Kidney (tissue), 14 donors: ENCODE measurements around the gene PRR15L. TPM values are rescaled to one million over a fixed set of nuclear protein-coding genes. Genes with fewer than 3 reads are reported as not detected.
A peak's percentile ranks its signal among the peaks of the same experiment; 100 is the strongest.

Experiments
- DNase-seq, 5 donors: peaks; one replicate each; pipeline ENCODE4 v3.0.0-alpha.2; 2013 to 2020
- FAIRE-seq: peaks from 2 replicates; lab custom pipeline; 2012; peaks lifted over from hg19 to GRCh38; lab: Jason Lieb, UNC
- H3K27ac ChIP-seq, 2 donors: one replicate each; pipeline ENCODE4 v1.7.0; 2013; ENCODE audit warnings: low read depth in 2 of 2, low read length in 2 of 2, inconsistent platforms in 1 of 2
- H3K27me3 ChIP-seq: one replicate; pipeline ENCODE4 v1.7.1; 2013; ENCODE audit warnings: low read length, inconsistent platforms; ENCODE audit not compliant: control insufficient read depth, insufficient read depth
- H3K36me3 ChIP-seq, 3 donors: one replicate each; pipeline versions ENCODE4 v1.7.0 to v1.7.1; 2013; ENCODE audit warnings: low read length in 3 of 3, control low read depth in 1 of 3, inconsistent platforms in 1 of 3; ENCODE audit not compliant: insufficient read depth in 3 of 3, control insufficient read depth in 2 of 3
- H3K4me1 ChIP-seq, 3 donors: one replicate each; pipeline versions ENCODE4 v1.7.0 to v1.7.1; 2013; ENCODE audit warnings: low read length in 3 of 3, inconsistent platforms in 1 of 3, low read depth in 1 of 3; ENCODE audit not compliant: control insufficient read depth in 2 of 3, insufficient read depth in 2 of 3
- H3K4me3 ChIP-seq, 3 donors: one replicate each; pipeline versions ENCODE4 v1.7.0 to v1.8.1; 2013; ENCODE audit warnings: low read length in 3 of 3, control low read depth in 1 of 3, inconsistent platforms in 1 of 3
- H3K9ac ChIP-seq, 3 donors: one replicate each; pipeline versions ENCODE4 v1.7.0 to v1.7.1; 2013; ENCODE audit warnings: low read length in 3 of 3, control low read depth in 1 of 3, inconsistent platforms in 1 of 3
- H3K9me3 ChIP-seq, 3 donors: one replicate each; pipeline versions ENCODE4 v1.7.0 to v1.7.1; 2013; ENCODE audit warnings: low read length in 3 of 3, control low read depth in 1 of 3, inconsistent platforms in 1 of 3; ENCODE audit not compliant: control insufficient read depth in 2 of 3, insufficient read depth in 1 of 3
- intact Hi-C: fragments of 100-400 bp; cut with DNase I; formaldehyde crosslinking; loops from one replicate; pipeline ENCODE4 v1.11.1; 2022
- polyA plus RNA-seq: library from polyadenylated mRNA; stranded (reverse); fragments of 350-450 nt; fragmentation: Illumina TruSeq; extraction: RNeasy Lipid Tissue Mini Kit (QIAGEN cat#74804); gene quantifications from one replicate; pipeline ENCODE4 v1.2.3, GENCODE V29; 2014; ENCODE audit warnings: low read depth, low replicate concordance; ENCODE audit not compliant: insufficient read depth
- total RNA-seq: library from RNA; stranded (reverse); fragmentation: NEBNext Ultra II Directional; extraction: Animal tissue kit (Norgen Biotek cat#: 25700); gene quantifications from one replicate; pipeline ENCODE4 v1.2.1, GENCODE V29; 2021
- TF ChIP-seq, protein P1 (sequence below): IDR thresholded peaks from 3 replicates; pipeline ENCODE4 v1.5.1; 2012; ENCODE audit warnings: mild to moderate bottlenecking, moderate library complexity, borderline replicate concordance; ENCODE audit not compliant: insufficient read depth; ENCODE audit errors: extremely low read depth
- donor health status: control.
- donor health status: control.
- donor health status: control.
- donor health status: control.
- donor health status: control.
- donor health status: DM: yes; HTN: yes; CAD: no.
- donor health status: Normal renal cell carcinoma (clear cell type).

The PRR15L gene
- total and polyA plus RNA-seq, 2 donors from 2014 or later: 64.5 to 105 TPM

GRCh38 chr17:47975823-47976205 lies 18.1 kb upstream of the PRR15L start:
- H3K9me3 ChIP-seq: no peaks in the 10 kb centered on the region
- no peaks in the 10 kb centered on the region for H3K27me3 ChIP-seq
- no peak overlapping the region for H3K9ac ChIP-seq
- peaks cover 12 to 38% (median 36%) of the 10 kb centered on the region in 3 donors for H3K36me3 ChIP-seq
- TF ChIP-seq, protein P1, sequence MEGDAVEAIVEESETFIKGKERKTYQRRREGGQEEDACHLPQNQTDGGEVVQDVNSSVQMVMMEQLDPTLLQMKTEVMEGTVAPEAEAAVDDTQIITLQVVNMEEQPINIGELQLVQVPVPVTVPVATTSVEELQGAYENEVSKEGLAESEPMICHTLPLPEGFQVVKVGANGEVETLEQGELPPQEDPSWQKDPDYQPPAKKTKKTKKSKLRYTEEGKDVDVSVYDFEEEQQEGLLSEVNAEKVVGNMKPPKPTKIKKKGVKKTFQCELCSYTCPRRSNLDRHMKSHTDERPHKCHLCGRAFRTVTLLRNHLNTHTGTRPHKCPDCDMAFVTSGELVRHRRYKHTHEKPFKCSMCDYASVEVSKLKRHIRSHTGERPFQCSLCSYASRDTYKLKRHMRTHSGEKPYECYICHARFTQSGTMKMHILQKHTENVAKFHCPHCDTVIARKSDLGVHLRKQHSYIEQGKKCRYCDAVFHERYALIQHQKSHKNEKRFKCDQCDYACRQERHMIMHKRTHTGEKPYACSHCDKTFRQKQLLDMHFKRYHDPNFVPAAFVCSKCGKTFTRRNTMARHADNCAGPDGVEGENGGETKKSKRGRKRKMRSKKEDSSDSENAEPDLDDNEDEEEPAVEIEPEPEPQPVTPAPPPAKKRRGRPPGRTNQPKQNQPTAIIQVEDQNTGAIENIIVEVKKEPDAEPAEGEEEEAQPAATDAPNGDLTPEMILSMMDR: no peak
- FAIRE-seq (no peak), DNase-seq (no peak)
- no peak overlapping the region for H3K27ac ChIP-seq
- H3K4me3 ChIP-seq: no peak overlapping the region
- peaks cover 0 to 5% (median 0%) of the 10 kb centered on the region in 3 donors for H3K4me1 ChIP-seq
- intact Hi-C loops: no loop called here

DNA sequence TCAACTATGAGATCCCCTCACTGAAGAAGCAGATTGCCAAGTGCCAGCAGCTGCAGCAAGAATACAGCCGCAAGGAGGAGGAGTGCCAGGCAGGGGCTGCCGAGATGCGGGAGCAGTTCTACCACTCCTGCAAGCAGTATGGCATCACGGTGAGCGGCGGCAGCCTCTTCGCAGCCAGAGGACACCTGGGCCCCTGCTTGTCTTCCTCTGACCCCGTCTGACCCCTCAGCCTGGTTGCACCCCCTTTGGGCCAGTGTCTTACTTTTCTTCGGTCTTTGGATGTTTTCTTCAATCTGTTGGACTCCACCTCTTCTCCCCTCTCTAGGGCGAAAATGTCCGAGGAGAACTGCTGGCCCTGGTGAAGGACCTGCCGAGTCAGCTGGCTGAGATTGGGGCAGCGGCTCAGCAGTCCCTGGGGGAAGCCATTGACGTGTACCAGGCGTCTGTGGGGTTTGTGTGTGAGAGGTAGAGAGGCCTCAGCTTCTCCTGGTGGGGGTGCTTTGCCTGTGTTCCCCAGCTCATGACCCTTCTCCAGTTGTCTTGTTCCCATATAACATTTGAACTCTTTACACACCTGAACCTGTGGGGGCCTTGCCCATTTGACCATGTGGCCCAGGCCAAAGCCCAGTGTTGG lies 17.6 kb upstream of the PRR15L start:
- Histone ChIP-seq H3K9ac (no peak overlapping the region), H3K27me3 (no peaks in the 10 kb centered on the region), H3K4me3 (no peak overlapping the region), H3K9me3 (no peaks in the 10 kb centered on the region), H3K4me1 (peaks cover 0 to 8% (median 2%) of the 10 kb centered on the region in 3 donors), H3K36me3 (peaks cover 12 to 34% (median 31%) of the 10 kb centered on the region in 3 donors), H3K27ac (no peak overlapping the region)
- intact Hi-C loops: no loop called here
- FAIRE-seq (no peak), DNase-seq (no peak)
- TF ChIP-seq, protein P1: no peak

- H3K4me1 ChIP-seq: peaks cover 0 to 10% (median 5%) of the 10 kb centered on the region in 3 donors
- H3K27ac ChIP-seq: no peak overlapping the region
- H3K4me3 ChIP-seq: no peak overlapping the region
- H3K9me3 ChIP-seq: no peaks in the 10 kb centered on the region
- H3K27me3 ChIP-seq: no peaks in the 10 kb centered on the region
- TF ChIP-seq, protein P1: no peak
- peak in 1 of 5 donors; percentile 22 for DNase-seq
- intact Hi-C loops: no loop called here
- FAIRE-seq: no peak
- H3K36me3 ChIP-seq: peaks cover 4 to 23% (median 18%) of the 10 kb centered on the region in 3 donors
- H3K9ac ChIP-seq: no peak overlapping the region
Observed at GRCh38 chr17:47973541-47973940, 15.9 kb upstream of the PRR15L start.
